Kidney epithelial cell (primary cell): ENCODE results near the gene HIC1. TPM values are rescaled to one million over a fixed set of nuclear protein-coding genes. Genes with fewer than 3 reads are reported as not detected.

Experiments
- DNase-seq: peaks from one replicate; pipeline ENCODE4 v3.0.0-alpha.2; 2010; ENCODE audit warnings: low read depth
- H3K27me3 ChIP-seq: 2 replicates; pipeline ENCODE4 v1.6.0; 2011; ENCODE audit warnings: low read length; ENCODE audit not compliant: control insufficient read depth, insufficient read depth
- H3K36me3 ChIP-seq: 2 replicates; pipeline ENCODE4 v1.5.1; 2011; ENCODE audit warnings: low read length; ENCODE audit not compliant: control insufficient read depth, insufficient read depth
- H3K4me3 ChIP-seq: 2 replicates; pipeline ENCODE4 v1.5.1; 2011; ENCODE audit warnings: low read depth, mild to moderate bottlenecking, control low read depth, low read length
- total RNA-seq: library from RNA; depleted of rRNA; stranded (reverse); fragments of >200 nt; gene quantifications from 2 replicates; pipeline ENCODE4 v1.2.3, GENCODE V29; 2015
- TF ChIP-seq, protein P1 (sequence below): IDR thresholded peaks from 2 replicates; pipeline ENCODE4 v1.5.1; 2011; ENCODE audit warnings: mild to moderate bottlenecking, moderate library complexity, low read length, control low read depth, inconsistent platforms; ENCODE audit not compliant: insufficient read depth, poor library complexity, severe bottlenecking

HIC1 gene
- total RNA-seq, 1 donor from 2014 or later: 11.9 TPM

GRCh38 chr17:2060681-2061440, 6.0 kb downstream of the HIC1 start:
- peaks cover 18% of the 10 kb centered on the region for H3K27me3 ChIP-seq
- TF ChIP-seq, protein P1, sequence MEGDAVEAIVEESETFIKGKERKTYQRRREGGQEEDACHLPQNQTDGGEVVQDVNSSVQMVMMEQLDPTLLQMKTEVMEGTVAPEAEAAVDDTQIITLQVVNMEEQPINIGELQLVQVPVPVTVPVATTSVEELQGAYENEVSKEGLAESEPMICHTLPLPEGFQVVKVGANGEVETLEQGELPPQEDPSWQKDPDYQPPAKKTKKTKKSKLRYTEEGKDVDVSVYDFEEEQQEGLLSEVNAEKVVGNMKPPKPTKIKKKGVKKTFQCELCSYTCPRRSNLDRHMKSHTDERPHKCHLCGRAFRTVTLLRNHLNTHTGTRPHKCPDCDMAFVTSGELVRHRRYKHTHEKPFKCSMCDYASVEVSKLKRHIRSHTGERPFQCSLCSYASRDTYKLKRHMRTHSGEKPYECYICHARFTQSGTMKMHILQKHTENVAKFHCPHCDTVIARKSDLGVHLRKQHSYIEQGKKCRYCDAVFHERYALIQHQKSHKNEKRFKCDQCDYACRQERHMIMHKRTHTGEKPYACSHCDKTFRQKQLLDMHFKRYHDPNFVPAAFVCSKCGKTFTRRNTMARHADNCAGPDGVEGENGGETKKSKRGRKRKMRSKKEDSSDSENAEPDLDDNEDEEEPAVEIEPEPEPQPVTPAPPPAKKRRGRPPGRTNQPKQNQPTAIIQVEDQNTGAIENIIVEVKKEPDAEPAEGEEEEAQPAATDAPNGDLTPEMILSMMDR: no peak
- H3K4me3 ChIP-seq: no peak overlapping the region
- no peak for DNase-seq
- H3K36me3 ChIP-seq: peaks cover 3% of the 10 kb centered on the region

- H3K27me3 ChIP-seq: peaks cover 14% of the 10 kb centered on the region
- peaks cover 3% of the 10 kb centered on the region for H3K36me3 ChIP-seq
- TF ChIP-seq, protein P1: no peak
- DNase-seq: no peak
- no peak overlapping the region for H3K4me3 ChIP-seq
These were observed 6.6 kb downstream of the HIC1 start for GRCh38 chr17:2061441-2061958.

DNA sequence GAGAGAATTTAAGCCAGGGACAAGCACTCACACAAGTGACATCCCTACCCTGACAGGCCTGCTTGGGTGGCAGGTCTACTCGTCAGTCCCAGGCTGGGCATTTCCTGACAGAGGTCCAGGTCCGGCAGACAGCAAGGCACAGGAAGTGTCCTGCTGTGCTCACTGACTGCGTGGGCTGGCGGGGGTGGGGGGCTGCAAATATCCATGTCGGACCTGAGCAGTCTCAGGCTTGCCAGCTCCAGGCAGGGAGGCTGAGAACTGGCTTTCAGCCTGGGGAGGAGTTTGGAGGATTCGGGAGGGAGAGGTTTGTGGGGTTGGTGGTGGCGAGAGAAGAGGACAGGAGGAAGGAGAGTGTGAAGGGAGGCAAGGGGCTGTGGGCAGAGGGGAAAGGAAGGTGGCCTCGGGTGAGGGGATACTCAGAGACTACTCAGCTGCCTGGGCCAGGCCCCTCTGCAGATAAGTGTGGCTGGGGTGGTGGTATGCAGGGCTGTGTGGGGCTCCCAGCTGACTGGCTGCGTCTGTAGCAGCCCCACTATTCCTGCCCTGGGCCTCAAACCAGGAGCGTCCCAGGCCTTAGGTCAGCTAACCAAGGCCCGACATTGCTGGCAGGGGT, 7.8 kb downstream of the HIC1 start:
- peaks cover 10% of the 10 kb centered on the region for H3K27me3 ChIP-seq
- H3K36me3 ChIP-seq: peaks cover 3% of the 10 kb centered on the region
- DNase-seq: no peak
- TF ChIP-seq, protein P1: no peak
- no peak overlapping the region for H3K4me3 ChIP-seq

DNA sequence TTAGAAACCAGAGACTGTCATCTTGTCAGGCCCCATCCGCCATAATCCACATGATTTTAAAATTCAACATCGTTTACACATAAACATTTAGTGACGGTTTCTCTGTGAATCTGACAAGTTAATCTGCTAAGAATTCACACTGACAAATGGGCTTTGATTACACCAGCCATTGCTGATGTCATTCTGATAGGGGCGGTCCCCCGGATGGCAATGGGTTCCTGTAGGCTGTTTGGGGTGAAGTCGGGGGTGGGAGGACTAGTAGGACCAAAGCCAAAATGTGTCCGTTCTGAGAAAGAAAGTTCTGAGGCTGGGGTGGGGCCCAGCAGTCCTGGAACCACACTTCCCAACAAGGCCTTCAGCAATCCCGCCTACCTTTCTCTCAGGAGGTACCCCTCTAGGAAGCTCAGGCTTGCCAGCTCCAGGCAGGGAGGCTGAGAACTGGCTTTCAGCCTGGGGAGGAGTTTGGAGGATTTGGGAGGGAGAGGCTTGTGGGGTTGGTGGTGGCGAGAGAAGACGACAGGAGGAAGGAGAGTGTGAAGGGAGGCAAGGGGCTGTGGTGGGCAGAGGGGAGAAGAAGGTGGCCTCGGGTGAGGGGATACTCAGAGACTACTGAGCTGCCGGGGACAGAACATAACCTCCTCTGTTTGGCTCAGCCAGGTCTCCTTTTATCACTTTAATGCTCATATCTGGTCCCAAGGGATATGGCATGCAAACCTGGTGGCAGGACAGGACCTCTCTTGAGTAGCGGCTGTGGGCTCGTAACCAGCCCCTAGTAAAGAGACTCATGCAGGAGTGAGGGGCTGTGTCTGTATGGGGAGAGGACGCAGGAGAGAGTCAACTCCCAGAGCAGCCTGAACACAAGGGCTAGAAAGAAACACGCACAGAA, 8.6 kb downstream of the HIC1 start:
- TF ChIP-seq, protein P1: no peak

DNA sequence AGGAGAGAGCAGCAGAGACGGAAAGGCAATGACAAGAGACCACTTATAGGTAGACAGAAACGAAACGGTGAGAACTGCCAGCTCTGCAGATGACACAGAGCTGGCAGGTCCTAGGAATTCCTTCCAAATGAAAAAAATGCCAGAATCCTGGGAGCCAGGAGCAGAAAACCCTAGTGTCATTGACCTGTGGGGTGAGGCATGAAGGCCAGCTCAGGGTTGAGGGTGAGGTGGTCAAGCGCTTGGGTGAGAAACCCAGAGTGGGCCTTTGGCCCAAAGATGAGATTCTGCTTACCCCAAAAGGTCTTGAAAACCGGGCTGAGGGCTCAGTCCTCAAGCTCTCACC, 9.2 kb downstream of the HIC1 start:
- no peaks in the 10 kb centered on the region for H3K27me3 ChIP-seq
- TF ChIP-seq, protein P1: no peak
- H3K36me3 ChIP-seq: peaks cover 3% of the 10 kb centered on the region

More for the DNA sequence above, 8.6 kb downstream of the HIC1 start:
- DNase-seq: no peak
- no peak overlapping the region for H3K4me3 ChIP-seq
- H3K36me3 ChIP-seq: peaks cover 3% of the 10 kb centered on the region
- peaks cover 2% of the 10 kb centered on the region for H3K27me3 ChIP-seq

More for the DNA sequence above, 9.2 kb downstream of the HIC1 start:
- DNase-seq: no peak
- no peak overlapping the region for H3K4me3 ChIP-seq
